OCI-LY7 (cell line): Measurements from ENCODE around the gene ROBO1. TPM values are rescaled to one million over a fixed set of nuclear protein-coding genes. Genes with fewer than 3 reads are reported as not detected.

Experiments
- BruUV-seq: library from RNA; stranded (reverse); fragments of 400-500 nt; replicated peaks from 2 replicates; lab custom pipeline; 2021; lab: Mats Ljungman, UMichigan
- CTCF ChIA-PET: fragments of 300-600 bp; sonication (Branson Sonifier 250); formaldehyde crosslinking; loops from one replicate; lab custom pipeline; 2022; ENCODE audit warnings: antibody characterized with exemption; ENCODE audit not compliant: unreplicated experiment; lab: Charles Lee
- POLR2A ChIA-PET: fragments of 300-600 bp; sonication (Branson Sonifier 250); formaldehyde crosslinking; loops from one replicate; lab custom pipeline; 2022; ENCODE audit warnings: antibody characterized with exemption; lab: Charles Lee
- DNase-seq: peaks from one replicate; pipeline ENCODE4 v3.0.0-alpha.2; 2015; ENCODE audit warnings: low spot score
- H2AFZ ChIP-seq: fragments of 200-600 bp; sonication (generic), shearing (Covaris generic); 2 replicates; pipeline ENCODE4 v1.6.1; 2014; ENCODE audit warnings: mild to moderate bottlenecking, antibody characterized with exemption, low read length, moderate library complexity
- H3K27ac ChIP-seq: fragments of 200-600 bp; sonication (generic); 2 replicates; pipeline ENCODE4 v1.5.1; 2014; ENCODE audit warnings: mixed run types, low read depth, mild to moderate bottlenecking, moderate library complexity, low read length, inconsistent platforms; ENCODE audit not compliant: poor library complexity, severe bottlenecking
- H3K36me3 ChIP-seq: fragments of 200-600 bp; sonication (generic); 2 replicates; pipeline ENCODE4 v1.6.1; 2014; ENCODE audit warnings: mild to moderate bottlenecking, antibody characterized with exemption, low read length, moderate library complexity, mixed read lengths; ENCODE audit not compliant: insufficient read depth
- H3K4me1 ChIP-seq: fragments of 200-600 bp; sonication (generic); 2 replicates; pipeline ENCODE4 v1.5.1; 2014; ENCODE audit warnings: mild to moderate bottlenecking, low read length; ENCODE audit not compliant: insufficient read depth, poor library complexity, severe bottlenecking
- H3K4me2 ChIP-seq: fragments of 200-600 bp; sonication (generic); 2 replicates; pipeline ENCODE4 v1.6.1; 2014; ENCODE audit warnings: mild to moderate bottlenecking, low read length
- H3K4me3 ChIP-seq: fragments of 200-600 bp; sonication (generic); 2 replicates; pipeline ENCODE4 v1.5.1; 2014; ENCODE audit warnings: mild to moderate bottlenecking, low read depth, low read length; ENCODE audit not compliant: poor library complexity, severe bottlenecking
- H3K79me2 ChIP-seq: fragments of 200-600 bp; sonication (generic); 2 replicates; pipeline ENCODE4 v1.6.1; 2016; ENCODE audit warnings: low read depth, mild to moderate bottlenecking, low read length, moderate library complexity, mixed read lengths; ENCODE audit not compliant: insufficient read depth
- H3K9me2 ChIP-seq: fragments of 200-600 bp; sonication (generic); 2 replicates; pipeline ENCODE4 v1.6.1; 2016; ENCODE audit warnings: mild to moderate bottlenecking, low read length, mixed read lengths; ENCODE audit not compliant: insufficient read depth
- H3K9me3 ChIP-seq: fragments of 200-600 bp; sonication (generic); 2 replicates; pipeline ENCODE4 v1.6.1; 2014; ENCODE audit warnings: mild to moderate bottlenecking, mixed run types, low read length, mixed read lengths
- H4K20me1 ChIP-seq: fragments of 200-600 bp; sonication (generic); 2 replicates; pipeline ENCODE4 v1.6.1; 2014; ENCODE audit warnings: mild to moderate bottlenecking, antibody characterized with exemption, low read length, moderate library complexity, mixed read lengths; ENCODE audit not compliant: insufficient read depth
- CTCF ChIP-seq: fragments of 200-600 bp; sonication (generic); conservative IDR thresholded peaks from 2 replicates; pipeline ENCODE4 v1.5.1; 2014; ENCODE audit warnings: mild to moderate bottlenecking, antibody characterized with exemption, low read length, moderate library complexity, mixed read lengths
- EZH2phosphoT487 ChIP-seq: fragments of 200-600 bp; sonication (generic); IDR thresholded peaks from 2 replicates; pipeline ENCODE4 v1.6.1; 2018; ENCODE audit warnings: low read depth, borderline replicate concordance, mild to moderate bottlenecking, mixed run types, antibody characterized with exemption, low read length, moderate library complexity, mixed read lengths
- intact Hi-C: fragments of 100-400 bp; cut with micrococcal nuclease; formaldehyde crosslinking; loops from one replicate; pipeline ENCODE4 v1.10.0; 2022; ENCODE audit not compliant: unreplicated experiment
- total RNA-seq, 2 experiments: library from RNA; depleted of rRNA in 1 of 2; stranded (reverse); fragments of >200 nt in 1 of 2; shearing (Covaris generic) in 1 of 2; gene quantifications; 2 replicates each; pipeline ENCODE4 v1.2.3, GENCODE V29; 2014 to 2022

The ROBO1 gene
- total RNA-seq, 2 experiments from 2014 or later: not detected

- ChIA-PET CTCF (no interaction called here), POLR2A (no interaction called here)
Measured at GRCh38 chr3:79598594-79598993, 169.2 kb downstream of the ROBO1 start.

GRCh38 chr3:79597709-79598108, 170.1 kb downstream of the ROBO1 start:
- H3K27ac ChIP-seq: no peak overlapping the region
- H4K20me1 ChIP-seq: no peaks in the 10 kb centered on the region
- TF ChIP-seq EZH2phosphoT487 (no peak), CTCF (no peak)
- intact Hi-C loops: no loop called here
- DNase-seq: no peak
- H3K36me3 ChIP-seq: no peaks in the 10 kb centered on the region
- H3K9me2 ChIP-seq: no peaks in the 10 kb centered on the region
- no TSS peak for BruUV-seq
- H2AFZ ChIP-seq: no peak overlapping the region
- H3K79me2 ChIP-seq: no peaks in the 10 kb centered on the region
- H3K4me2 ChIP-seq: no peak overlapping the region
- ChIA-PET POLR2A (no interaction called here), CTCF (no interaction called here)
- no peaks in the 10 kb centered on the region for H3K9me3 ChIP-seq
- no peak overlapping the region for H3K4me3 ChIP-seq
- H3K4me1 ChIP-seq: no peaks in the 10 kb centered on the region

More at GRCh38 chr3:79598594-79598993, 169.2 kb downstream of the ROBO1 start:
- no peaks in the 10 kb centered on the region for H3K36me3 ChIP-seq
- intact Hi-C loops: no loop called here
- DNase-seq: no peak
- H3K79me2 ChIP-seq: no peaks in the 10 kb centered on the region
- H3K4me3 ChIP-seq: no peak overlapping the region
- no peaks in the 10 kb centered on the region for H3K9me2 ChIP-seq
- no peak overlapping the region for H2AFZ ChIP-seq
- H3K9me3 ChIP-seq: no peaks in the 10 kb centered on the region
- no peaks in the 10 kb centered on the region for H4K20me1 ChIP-seq
- no peak overlapping the region for H3K4me2 ChIP-seq
- H3K27ac ChIP-seq: no peak overlapping the region
- H3K4me1 ChIP-seq: no peaks in the 10 kb centered on the region
- no TSS peak for BruUV-seq
- TF ChIP-seq CTCF: no peak
- TF ChIP-seq EZH2phosphoT487: no peak

DNA sequence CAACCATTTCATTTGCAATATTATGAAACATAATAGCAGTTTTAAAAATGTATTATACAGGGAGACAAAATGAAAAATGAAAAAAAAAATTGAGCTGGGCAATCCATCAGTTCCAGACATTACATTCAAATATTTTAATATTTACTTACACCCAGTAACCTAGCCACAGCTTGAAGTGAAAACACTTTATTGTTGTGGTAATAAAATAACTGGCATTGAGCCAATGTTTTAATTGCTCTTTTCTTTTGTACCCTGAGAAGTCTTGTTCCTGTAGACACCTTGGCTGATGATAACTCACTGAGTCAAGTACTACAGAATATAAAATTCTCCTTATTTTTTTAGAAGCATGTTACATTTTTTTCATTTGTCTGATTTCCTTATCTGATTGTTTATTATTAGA, 180.6 kb downstream of the ROBO1 start:
- Histone ChIP-seq H3K9me3 (no peaks in the 10 kb centered on the region), H2AFZ (no peak overlapping the region), H3K4me3 (no peak overlapping the region), H3K4me1 (no peaks in the 10 kb centered on the region), H4K20me1 (no peaks in the 10 kb centered on the region), H3K36me3 (no peaks in the 10 kb centered on the region), H3K9me2 (no peaks in the 10 kb centered on the region), H3K79me2 (no peaks in the 10 kb centered on the region), H3K4me2 (no peak overlapping the region), H3K27ac (no peak overlapping the region)
- DNase-seq: no peak
- intact Hi-C loops: no loop called here
- ChIA-PET CTCF (no interaction called here), POLR2A (no interaction called here)
- BruUV-seq: no TSS peak
- TF ChIP-seq CTCF (no peak), EZH2phosphoT487 (no peak)
